SK-N-SH (cell line): Measurements from ENCODE around the gene RP9. TPM values are rescaled to one million over a fixed set of nuclear protein-coding genes. Genes with fewer than 3 reads are reported as not detected.

Source experiments
- CTCF ChIA-PET: fragments of 300-600, 350-600 bp; formaldehyde crosslinking; extraction: SDS; loops from one replicate; lab custom pipeline; 2021; lab: Yijun Ruan, JAX
- POLR2A ChIA-PET: fragments of 350-600 bp; sonication (Branson Sonifier 250); formaldehyde crosslinking; extraction: SDS; loops from one replicate; lab custom pipeline; 2020; ENCODE audit warnings: antibody characterized with exemption, inconsistent platforms; lab: Yijun Ruan, JAX
- DNase-seq: peaks from one replicate; pipeline ENCODE4 v3.0.0; 2012
- H2AFZ ChIP-seq: fragments of 200-600 bp; sonication (generic); 2 replicates; pipeline ENCODE4 v1.8.1; 2016; ENCODE audit warnings: antibody characterized with exemption, mild to moderate bottlenecking, low read depth
- H3F3A ChIP-seq: fragments of 200-600 bp; sonication (generic); replicated peaks from 2 replicates; pipeline ENCODE3; 2016; ENCODE audit warnings: antibody characterized with exemption, mild to moderate bottlenecking; ENCODE audit not compliant: insufficient read depth
- H3K27ac ChIP-seq, 2 experiments: fragments of 200-500 bp in 1 of 2; fragments of 200-600 bp in 1 of 2; sonication (Bioruptor generic) in 1 of 2; sonication (generic), shearing (Covaris generic) in 1 of 2; 2 replicates each; pipeline versions ENCODE4 v1.5.1 to v1.6.1; 2014 to 2016; ENCODE audit warnings: low read depth in 2 of 2, inconsistent platforms in 1 of 2, low read length in 1 of 2, mild to moderate bottlenecking in 1 of 2, mixed read lengths in 1 of 2
- H3K27me3 ChIP-seq: fragments of 200-600 bp; sonication (generic), shearing (Covaris generic); 2 replicates; pipeline ENCODE4 v1.6.1; 2016; ENCODE audit warnings: mixed run types; ENCODE audit not compliant: insufficient read depth
- H3K36me3 ChIP-seq, 2 experiments: fragments of 200-500 bp in 1 of 2; fragments of 200-600 bp in 1 of 2; sonication (Bioruptor generic) in 1 of 2; sonication (generic) in 1 of 2; replicated peaks in 1 of 2; 2 replicates each; pipeline versions ENCODE3 to v1.5.1; 2014 to 2016; ENCODE audit warnings: low read length in 1 of 2, mild to moderate bottlenecking in 1 of 2; ENCODE audit not compliant: insufficient read depth in 2 of 2, control insufficient read depth in 1 of 2
- H3K4me1 ChIP-seq, 2 experiments: fragments of 200-500 bp in 1 of 2; fragments of 200-600 bp in 1 of 2; sonication (Bioruptor generic) in 1 of 2; sonication (generic), shearing (Covaris generic) in 1 of 2; 2 replicates each; pipeline versions ENCODE4 v1.5.1 to v1.6.1; 2014 to 2016; ENCODE audit warnings: low read depth in 1 of 2, low read length in 1 of 2, mixed run types in 1 of 2; ENCODE audit not compliant: insufficient read depth in 2 of 2, control insufficient read depth in 1 of 2
- H3K4me2 ChIP-seq: fragments of 200-600 bp; sonication (generic), shearing (Covaris generic); 2 replicates; pipeline ENCODE4 v1.6.1; 2017; ENCODE audit warnings: mixed run types
- H3K4me3 ChIP-seq, 2 experiments: fragments of 200-500 bp in 1 of 2; fragments of 200-600 bp in 1 of 2; sonication (Bioruptor generic) in 1 of 2; sonication (generic), shearing (Covaris generic) in 1 of 2; 2 replicates each; pipeline versions ENCODE4 v1.5.1 to v1.8.1; 2014 to 2016; ENCODE audit warnings: low read depth in 2 of 2, inconsistent platforms in 1 of 2, low read length in 1 of 2, mild to moderate bottlenecking in 1 of 2, mixed read lengths in 1 of 2, moderate library complexity in 1 of 2
- H3K79me2 ChIP-seq: fragments of 200-600 bp; sonication (generic); 2 replicates; pipeline ENCODE4 v1.8.1; 2017; ENCODE audit warnings: mild to moderate bottlenecking; ENCODE audit not compliant: insufficient read depth
- H3K9ac ChIP-seq: fragments of 200-600 bp; sonication (generic); 2 replicates; pipeline ENCODE4 v1.6.1; 2017; ENCODE audit warnings: mixed run types
- H3K9me2 ChIP-seq: fragments of 200-600 bp; sonication (generic); 2 replicates; pipeline ENCODE4 v1.6.1; 2017; ENCODE audit warnings: mixed run types
- H3K9me3 ChIP-seq: fragments of 200-600 bp; sonication (generic); 2 replicates; pipeline ENCODE4 v1.6.1; 2017; ENCODE audit warnings: mixed run types, mild to moderate bottlenecking, moderate library complexity
- H4K20me1 ChIP-seq: fragments of 200-600 bp; sonication (generic); 2 replicates; pipeline ENCODE4 v1.6.1; 2017; ENCODE audit warnings: mild to moderate bottlenecking, mixed run types; ENCODE audit not compliant: insufficient read depth
- CHD2 ChIP-seq: fragments of 150-350 bp; IDR thresholded peaks from 2 replicates; pipeline ENCODE4 v1.6.1; 2018; ENCODE audit warnings: low read length; ENCODE audit not compliant: partially characterized antibody
- ELF1 ChIP-seq: IDR thresholded peaks from 2 replicates; pipeline ENCODE4 v1.4.0; 2012
- EZH2phosphoT487 ChIP-seq: fragments of 200-600 bp; sonication (generic); IDR thresholded peaks from 2 replicates; pipeline ENCODE4 v1.6.1; 2017; ENCODE audit warnings: low read depth, mixed run types, mild to moderate bottlenecking, antibody characterized with exemption, moderate library complexity, borderline replicate concordance
- FOSL2 ChIP-seq: IDR thresholded peaks from 2 replicates; pipeline ENCODE4 v1.4.0; 2012; ENCODE audit warnings: low read depth, mild to moderate bottlenecking, moderate library complexity, borderline replicate concordance
- GABPA ChIP-seq: IDR thresholded peaks from 2 replicates; pipeline ENCODE4 v1.4.0; 2012; ENCODE audit warnings: low read depth, mild to moderate bottlenecking
- MEF2A ChIP-seq: IDR thresholded peaks from 2 replicates; pipeline ENCODE4 v1.4.0; 2012; ENCODE audit warnings: low read depth, borderline replicate concordance
- NFIC ChIP-seq: IDR thresholded peaks from 2 replicates; pipeline ENCODE4 v1.4.0; 2012; ENCODE audit warnings: borderline replicate concordance
- PBX3 ChIP-seq: IDR thresholded peaks from 2 replicates; pipeline ENCODE4; 2012
- RAD21 ChIP-seq: IDR thresholded peaks from 2 replicates; pipeline ENCODE4 v1.6.1; 2012; ENCODE audit warnings: mild to moderate bottlenecking, low read length
- REST ChIP-seq: IDR thresholded peaks from 2 replicates; pipeline ENCODE4 v1.6.1; 2012; ENCODE audit warnings: mild to moderate bottlenecking, low read depth, low read length, moderate library complexity
- SMC3 ChIP-seq: IDR thresholded peaks from 2 replicates; pipeline ENCODE4 v1.6.1; 2012; ENCODE audit warnings: low read depth, low read length, improper control_type of control experiment
- TAF1 ChIP-seq: IDR thresholded peaks from 2 replicates; pipeline ENCODE4 v1.6.1; 2012; ENCODE audit warnings: low read depth, mild to moderate bottlenecking, low read length, moderate library complexity, borderline replicate concordance
- TCF12 ChIP-seq: IDR thresholded peaks from 2 replicates; pipeline ENCODE4 v1.4.0; 2012
- USF1 ChIP-seq: IDR thresholded peaks from 2 replicates; pipeline ENCODE4 v1.4.0; 2012; ENCODE audit warnings: low read depth, borderline replicate concordance
- WGBS: methylation state at CpG from one replicate; pipeline ENCODE4 v1.1.6; 2017; ENCODE audit warnings: low lambda C conversion rate; 5-methylcytosine and 5-hydroxymethylcytosine counted together
- polyA plus RNA-seq, 3 experiments: library from polyadenylated mRNA; depleted of rRNA; stranded (reverse); fragments of >200 nt; gene quantifications; 2 replicates each; pipeline ENCODE4 v1.2.3, GENCODE V29; 2012

RP9 gene
- polyA plus RNA-seq, 1 of the 3 experiments (the other 2 are of a cell fraction): 31.6 TPM

DNA sequence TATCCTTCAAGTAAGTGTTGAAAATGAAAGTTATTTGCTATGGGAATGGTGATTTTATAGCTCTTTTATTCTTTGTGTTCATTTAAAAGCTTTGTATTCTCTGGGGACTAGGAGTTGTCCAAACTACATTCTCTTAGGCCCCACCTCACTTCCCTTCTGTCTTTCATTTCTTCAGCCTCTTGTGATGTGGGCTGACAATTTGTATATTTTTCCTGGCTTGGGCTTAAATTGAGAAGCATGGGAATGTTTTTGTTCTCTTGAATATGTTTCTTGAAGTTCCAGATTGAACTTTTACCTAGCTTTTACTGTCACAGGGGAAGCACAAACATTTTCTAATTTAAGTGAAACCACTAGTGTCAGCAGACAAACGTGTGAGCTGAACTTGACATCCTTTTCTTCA is 48.1 kb upstream of the RP9 start:
- ChIA-PET CTCF (interaction anchor here (1.0 kb wide), 1 partner anchor 15 kb away, joined by 4 read pairs; no protein-coding TSS in a partner anchor), POLR2A (no interaction called here)
- Histone ChIP-seq H3K27me3 (no peaks in the 10 kb centered on the region), H3K79me2 (no peaks in the 10 kb centered on the region), H3K4me2 (no peak overlapping the region), H3K27ac (peak overlapping the region; percentile 8 to 83; a peak in 2 of 4 replicates), H3K9me3 (no peaks in the 10 kb centered on the region), H4K20me1 (no peaks in the 10 kb centered on the region), H3K9me2 (no peaks in the 10 kb centered on the region), H2AFZ (no peak overlapping the region), H3K36me3 (peaks cover 3 to 4% of the 10 kb centered on the region in 2 experiments), H3K4me3 (no peak overlapping the region), H3K9ac (no peak overlapping the region), H3K4me1 (peaks cover 8 to 16% of the 10 kb centered on the region in 2 experiments; a peak in 3 of 4 replicates), H3F3A (no peaks in the 10 kb centered on the region)
- no peak for DNase-seq
- TF ChIP-seq PBX3: no peak
- TF ChIP-seq REST: no peak
- TF ChIP-seq GABPA: no peak
- no peak for TF ChIP-seq TAF1
- TF ChIP-seq SMC3: no peak
- no peak for TF ChIP-seq USF1
- TF ChIP-seq MEF2A: no peak
- no peak for TF ChIP-seq EZH2phosphoT487
- TF ChIP-seq CHD2: no peak
- 49% methylated on average over 1 of the region's 1 CpG for WGBS

DNA sequence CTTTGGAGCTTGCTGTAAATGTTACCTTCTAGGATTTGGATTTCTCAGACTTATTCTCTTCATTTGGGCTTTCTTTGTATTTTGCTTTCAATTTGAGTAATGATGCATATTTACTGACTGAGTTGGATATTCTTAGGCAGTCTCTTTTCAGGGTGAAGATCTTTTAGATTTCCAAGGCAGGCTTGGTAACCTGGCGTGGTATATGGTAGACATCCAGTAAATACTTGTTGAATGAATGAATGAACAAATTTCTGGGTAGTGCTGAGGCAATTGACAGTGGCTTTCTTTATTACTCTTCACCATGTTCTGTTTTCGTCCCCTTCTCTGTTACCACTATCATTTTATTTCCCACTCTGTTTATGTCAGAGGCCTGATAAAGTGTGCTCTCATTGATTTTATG is 47.2 kb upstream of the RP9 start:
- no peak overlapping the region for H2AFZ ChIP-seq
- H3F3A ChIP-seq: no peaks in the 10 kb centered on the region
- peaks cover 3 to 4% of the 10 kb centered on the region in 2 experiments for H3K36me3 ChIP-seq
- no peak overlapping the region for H3K9ac ChIP-seq
- no peaks in the 10 kb centered on the region for H3K27me3 ChIP-seq
- ChIA-PET CTCF (interaction anchor here (1.0 kb wide), 1 partner anchor 26 kb away, joined by 3 read pairs; no protein-coding TSS in a partner anchor), POLR2A (no interaction called here)
- peak overlapping the region; percentile 6 to 83; a peak in 3 of 4 replicates for H3K27ac ChIP-seq
- TF ChIP-seq RAD21 (no peak), NFIC (no peak), PBX3 (0 out of 2 replicates have a peak, but pooled peaks have one; percentile 12), FOSL2 (no peak), ELF1 (no peak), GABPA (no peak), TCF12 (peak; percentile 27; the same call in 1 of the 2 replicates)
- H3K79me2 ChIP-seq: no peaks in the 10 kb centered on the region
- no peak for DNase-seq
- no peaks in the 10 kb centered on the region for H3K9me2 ChIP-seq
- H3K4me3 ChIP-seq: no peak overlapping the region
- H3K4me1 ChIP-seq: peaks cover 11 to 16% of the 10 kb centered on the region in 2 experiments; a peak in 3 of 4 replicates
- no peak overlapping the region for H3K4me2 ChIP-seq
- WGBS: 82% methylated on average over 2 of the region's 2 CpGs
- no peaks in the 10 kb centered on the region for H3K9me3 ChIP-seq
- H4K20me1 ChIP-seq: no peaks in the 10 kb centered on the region
